SH-SY5Y (cell line): ENCODE results near the gene VAC14.

Experiments used
- GATA2 ChIP-seq: IDR thresholded peaks from 2 replicates; pipeline ENCODE4 v1.6.1; 2011; ENCODE audit warnings: mild to moderate bottlenecking, low read depth, low read length
- GATA3 ChIP-seq: IDR thresholded peaks from 2 replicates; pipeline ENCODE4 v1.6.1; 2011; ENCODE audit warnings: low read depth, mild to moderate bottlenecking, low read length, moderate library complexity

VAC14 gene

GRCh38 chr16:70686376-70687101 lies 114.4 kb downstream of the VAC14 start:
- no peak for TF ChIP-seq GATA2
- no peak for TF ChIP-seq GATA3

GRCh38 chr16:70685938-70686375 lies 115.0 kb downstream of the VAC14 start, which contains the start of gene MTSS2:
TSS of gene MTSS2 (minus strand) at chr16:70686053. CDS start at chr16:70685791, 262 bp downstream.
- TF ChIP-seq GATA2: no peak
- no peak for TF ChIP-seq GATA3

GRCh38 chr16:70685061-70685937 lies 115.7 kb downstream of the VAC14 start:
- TF ChIP-seq GATA3: no peak
- TF ChIP-seq GATA2: no peak

GRCh38 chr16:70684146-70685060 lies 116.6 kb downstream of the VAC14 start:
- TF ChIP-seq GATA3 (no peak), GATA2 (no peak)

GRCh38 chr16:70683146-70683944 lies 117.6 kb downstream of the VAC14 start:
- TF ChIP-seq GATA2 (no peak), GATA3 (no peak)

GRCh38 chr16:70682239-70683145 lies 118.5 kb downstream of the VAC14 start:
- TF ChIP-seq GATA2: no peak

GRCh38 chr16:70681382-70682238 lies 119.3 kb downstream of the VAC14 start:
- no peak for TF ChIP-seq GATA3
- TF ChIP-seq GATA2: no peak

- TF ChIP-seq GATA3 (no peak), GATA2 (no peak)
Observed at GRCh38 chr16:70680495-70681381, 120.2 kb downstream of the VAC14 start.

- TF ChIP-seq GATA3 (no peak), GATA2 (no peak)
Observed at GRCh38 chr16:70679671-70680494, 121.1 kb downstream of the VAC14 start.
